ENCODE results near the gene TESMIN. TPM values are rescaled to one million over a fixed set of nuclear protein-coding genes. Genes with fewer than 3 reads are reported as not detected.

The TESMIN gene
- total and polyA plus RNA-seq, 2 of the 4 experiments (the other 2 are of a cell fraction): 0.90 to 2.2 TPM

- Histone ChIP-seq H3K14ac (replicated peaks; ENCODE audit: low read depth, low read length) (no peak overlapping the region), H3K9me1 (ENCODE audit: insufficient read depth, low read length) (0 out of 2 replicates have a peak, but pooled peaks cover 3% of the 10 kb centered on the region), H3K4me3 (ENCODE audit: insufficient read depth, low read depth, low read length) (no peak overlapping the region), H2AFZ (replicated peaks; ENCODE audit: low read length, poor library complexity) (no peak overlapping the region), H2BK15ac (ENCODE audit: low read depth, low read length) (no peak overlapping the region), H3K4me2 (ENCODE audit: low read depth, low read length) (no peak overlapping the region), H2BK20ac (ENCODE audit: low read depth, low read length) (no peak overlapping the region), H3K9me3 (ENCODE audit: control insufficient read depth, insufficient read depth, low read length) (peaks cover 6% of the 10 kb centered on the region), H3K56ac (ENCODE audit: extremely low read depth, insufficient read depth, low read length) (no peak overlapping the region), H3K9ac (ENCODE audit: low read depth, low read length) (no peak overlapping the region), H3K18ac (ENCODE audit: low read depth, low read length) (no peak overlapping the region), H2AK9ac (replicated peaks; ENCODE audit: low read depth, low read length, poor library complexity) (no peak overlapping the region), H3K23ac (ENCODE audit: low read depth, low read length) (no peak overlapping the region), H3K27me3 (ENCODE audit: control insufficient read depth, insufficient read depth, low read length) (peaks cover 24% of the 10 kb centered on the region), H3K27ac (ENCODE audit: insufficient read depth, low read length) (no peak overlapping the region), H4K5ac (ENCODE audit: low read depth, low read length) (no peak overlapping the region), H3K4ac (ENCODE audit: low read depth, low read length) (no peak overlapping the region), H4K91ac (ENCODE audit: insufficient read depth, low read depth, low read length) (no peak overlapping the region), H2BK120ac (ENCODE audit: low read depth, low read length) (no peak overlapping the region), H4K8ac (ENCODE audit: low read depth in 2 of 2, low read length in 2 of 2) (no peak overlapping the region), H2BK5ac (ENCODE audit: low read depth, low read length, poor library complexity, severe bottlenecking) (no peak overlapping the region), H4K20me1 (ENCODE audit: insufficient read depth, low read length) (no peaks in the 10 kb centered on the region), H3K4me1 (ENCODE audit: control insufficient read depth, insufficient read depth, low read length) (no peaks in the 10 kb centered on the region), H3K36me3 (ENCODE audit: control insufficient read depth, insufficient read depth, low read length) (no peaks in the 10 kb centered on the region), H2AK5ac (ENCODE audit: low read depth, low read length) (no peak overlapping the region), H3K79me1 (ENCODE audit: low read depth in 1 of 2, low read length in 2 of 2) (no peaks in the 10 kb centered on the region)
- WGBS, 2 experiments (ENCODE audit: extremely low coverage in 2 of 2, insufficient read length in 1 of 2): no CpG with 5 or more reads among the region's 4 CpGs
- no TSS peak for BruUV-seq (replicated peaks)
- TF ChIP-seq BHLHE40 (IDR thresholded peaks at IDR 0.05; ENCODE audit: low read depth, low read length): no peak
- no peak for TF ChIP-seq SMC3 (IDR thresholded peaks at IDR 0.05; ENCODE audit: low read depth, low read length)
- no peak for TF ChIP-seq CTCF (conservative IDR thresholded peaks at IDR 0.05; ENCODE audit: low read depth, low read length)
- no peak for TF ChIP-seq RCOR1 (IDR thresholded peaks at IDR 0.05; ENCODE audit: insufficient replicate concordance, low read length)
- TF ChIP-seq FOS (IDR thresholded peaks at IDR 0.05; ENCODE audit: low read depth, low read length): no peak
- TF ChIP-seq RAD21 (IDR thresholded peaks at IDR 0.05; ENCODE audit: low read length): no peak
- TF ChIP-seq ELK1 (IDR thresholded peaks at IDR 0.05; ENCODE audit: borderline replicate concordance, low read depth, low read length): no peak
- TF ChIP-seq RFX5 (IDR thresholded peaks at IDR 0.05; ENCODE audit: low read depth, low read length): no peak
- TF ChIP-seq MAZ (IDR thresholded peaks at IDR 0.05; ENCODE audit: borderline replicate concordance, low read depth, low read length): no peak
- TF ChIP-seq MXI1 (IDR thresholded peaks at IDR 0.05; ENCODE audit: borderline replicate concordance, low read depth, low read length): no peak
- TF ChIP-seq USF2 (IDR thresholded peaks at IDR 0.05; ENCODE audit: low read depth, low read length): no peak
- TF ChIP-seq CHD1 (IDR thresholded peaks at IDR 0.05; ENCODE audit: low read depth, low read length): no peak
- no peak for TF ChIP-seq NFE2L2 (IDR thresholded peaks at IDR 0.05; ENCODE audit: low read depth, low read length)
- TF ChIP-seq POLR2A (IDR thresholded peaks at IDR 0.05; ENCODE audit: low read depth, low read length): no peak
- TF ChIP-seq CEBPB (IDR thresholded peaks at IDR 0.05; ENCODE audit: low read depth, low read length): no peak
- dilution Hi-C loops (cut with HindIII; ENCODE audit: low sequenced_read_pairs, unreplicated experiment): no loop called here
- in situ Hi-C loops (cut with MboI; ENCODE audit: low sequenced_read_pairs): no loop called here
- intact Hi-C loops (cut with micrococcal nuclease): loop anchor here (10.0 kb wide), 1 partner anchor 109 kb away; no protein-coding TSS in a partner anchor
- CTCF ChIA-PET: no interaction called here
- no peak for ATAC-seq (ENCODE audit: low read depth)
- DNase-seq: no peak
- POLR2A ChIA-PET (ENCODE audit: unreplicated experiment): no interaction called here
Observed at GRCh38 chr11:68724293-68724692, 27.0 kb downstream of the TESMIN start.

Measured in IMR-90 (cell line).